ENCODE measurements around the gene RNF10.
A peak's percentile ranks its signal among the peaks of the same experiment; 100 is the strongest.
"Not testable (repeated sequence)": the region's sequence is repeated elsewhere in the genome, so short reads cannot be mapped to it uniquely, and the experiment has no call there.

The RNF10 gene

DNA sequence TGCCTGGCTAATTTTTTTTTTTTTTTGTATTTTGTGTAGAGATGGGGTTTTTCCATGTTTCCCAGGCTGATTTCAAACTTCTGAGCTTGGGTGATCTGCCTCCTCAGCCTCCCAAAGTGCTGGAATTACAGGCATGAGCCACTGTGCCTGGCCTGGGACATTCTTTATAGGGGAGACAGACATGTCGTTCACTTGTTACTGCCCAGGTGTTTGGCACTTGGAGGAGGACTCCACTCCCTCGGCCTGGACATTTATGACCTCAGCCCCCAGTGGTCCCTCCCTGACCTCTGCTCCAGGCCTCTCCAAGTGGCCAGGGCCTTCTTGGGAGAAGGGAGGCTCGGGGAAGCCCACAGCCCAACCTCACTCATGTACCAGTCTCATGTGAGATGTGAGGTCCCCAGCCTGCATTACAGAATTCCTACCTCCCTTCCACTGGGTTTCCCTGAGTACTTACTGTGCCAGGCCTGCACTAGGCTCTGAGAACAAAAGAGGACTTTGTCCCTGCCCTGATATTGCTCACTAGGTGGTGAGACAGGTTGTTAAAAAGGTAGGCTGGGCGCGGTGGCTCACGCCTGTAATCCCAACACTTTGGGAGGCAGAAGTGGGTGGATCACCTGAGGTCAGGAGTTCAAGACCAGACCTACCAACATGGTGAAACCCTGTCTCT is 56.7 kb downstream of the RNF10 start:
- no peak overlapping the region for H3K27ac Mint-ChIP-seq
- peaks cover 0 to 10% of the 10 kb centered on the region in 2 donors for H3K27me3 Mint-ChIP-seq
- H3K4me1 Mint-ChIP-seq (ENCODE audit: low read depth in 2 of 2) = no peaks in the 10 kb centered on the region
- H3K9me3 Mint-ChIP-seq = no peaks in the 10 kb centered on the region
- no peaks in the 10 kb centered on the region for H3K36me3 Mint-ChIP-seq (ENCODE audit: insufficient read depth)
- H3K4me3 Mint-ChIP-seq = no peak overlapping the region
- DNase-seq (no peak), ATAC-seq (replicated peaks) (no peak)

DNA sequence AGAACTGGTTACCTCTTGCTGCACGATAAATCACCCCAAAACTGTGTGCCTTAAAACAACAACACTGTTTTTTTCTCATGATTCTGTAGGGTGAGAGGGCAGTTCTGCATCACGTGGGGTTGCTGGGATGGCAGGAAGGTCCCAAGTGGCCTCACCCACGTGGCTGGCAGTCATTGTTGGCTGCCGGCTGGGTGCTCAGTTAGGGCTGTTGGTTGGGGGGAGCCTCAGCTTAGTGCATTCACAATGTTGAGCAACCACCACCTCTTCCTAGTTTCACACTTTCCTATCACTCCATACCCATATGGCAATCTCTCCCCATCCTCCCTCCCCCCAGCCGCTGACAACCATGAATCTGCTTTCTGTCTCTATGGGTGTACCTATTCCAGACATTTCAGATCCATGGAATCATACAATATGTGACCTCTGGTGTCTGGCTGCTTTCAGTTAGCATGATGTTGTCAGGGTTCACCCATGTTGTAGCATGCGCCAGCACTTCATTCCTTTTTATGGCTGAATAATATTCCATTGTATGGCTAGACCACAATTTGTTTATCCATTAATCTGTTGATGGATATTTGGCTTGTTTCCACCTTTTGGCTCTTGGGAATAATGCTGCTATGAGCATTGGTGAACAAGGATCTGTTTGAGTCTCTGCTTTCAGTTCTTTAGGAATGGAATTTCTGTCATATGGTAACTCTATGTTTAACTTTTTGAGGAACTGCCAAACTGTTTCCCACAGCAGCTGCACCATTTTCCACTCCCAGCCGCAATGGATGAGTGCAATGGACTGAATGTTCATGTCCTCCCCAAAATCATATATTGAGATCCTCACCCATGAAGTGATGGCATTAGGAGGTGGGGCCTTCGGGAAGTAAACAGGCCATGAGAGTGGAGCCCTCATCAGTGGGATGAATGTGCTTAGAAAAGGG is 58.2 kb downstream of the RNF10 start:
- DNase-seq (no peak), ATAC-seq (replicated peaks) (no peak)
- Mint-ChIP-seq H3K27me3 (peaks cover 3 to 17% of the 10 kb centered on the region in 2 donors), H3K9me3 (no peaks in the 10 kb centered on the region), H3K36me3 (ENCODE audit: insufficient read depth) (no peaks in the 10 kb centered on the region), H3K4me1 (ENCODE audit: low read depth in 2 of 2) (no peaks in the 10 kb centered on the region), H3K27ac (no peak overlapping the region), H3K4me3 (no peak overlapping the region)

DNA sequence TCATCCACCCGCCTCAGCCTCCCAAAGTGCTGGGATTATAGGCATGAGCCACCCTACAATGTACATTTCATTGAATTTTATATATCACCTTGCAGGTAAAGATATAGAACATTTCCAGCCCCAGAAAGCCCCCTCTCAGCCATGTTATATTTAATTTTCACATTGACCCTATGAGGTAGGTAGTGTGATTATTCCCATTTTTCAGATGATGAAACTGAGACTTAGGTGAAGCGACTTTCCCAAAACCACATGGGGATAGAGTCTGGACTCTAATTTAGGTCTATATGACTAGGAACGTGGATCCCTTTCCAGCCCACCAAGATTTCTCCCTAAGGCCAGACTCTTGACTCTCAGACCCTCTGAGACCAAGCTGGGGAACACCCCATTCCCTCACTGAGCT is 62.7 kb downstream of the RNF10 start:
- no peak for ATAC-seq (replicated peaks)
- Mint-ChIP-seq H3K9me3 (no peaks in the 10 kb centered on the region), H3K4me3 (no peak overlapping the region)

DNA sequence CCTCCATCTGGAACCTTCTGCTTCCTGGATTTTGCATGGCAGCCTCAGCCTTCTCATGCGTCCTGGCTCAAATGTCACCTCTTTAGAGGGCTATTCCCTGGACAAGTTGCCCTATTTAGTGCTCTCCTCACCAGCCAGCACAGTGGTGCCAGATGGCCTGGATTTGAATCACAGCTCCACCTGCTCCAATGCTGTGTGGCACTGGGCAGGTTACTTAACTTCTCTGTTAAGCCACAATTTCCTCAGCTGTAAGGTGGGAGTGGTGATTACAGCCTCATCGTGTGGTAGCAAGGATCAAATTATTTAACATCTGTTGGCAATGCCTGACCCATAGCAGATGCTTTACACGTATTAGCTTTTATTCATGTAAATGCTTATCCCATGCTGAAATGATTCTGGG is 63.7 kb downstream of the RNF10 start:
- H3K27ac Mint-ChIP-seq = no peak overlapping the region
- no peaks in the 10 kb centered on the region for H3K4me1 Mint-ChIP-seq (ENCODE audit: low read depth in 2 of 2)
- H3K27me3 Mint-ChIP-seq = peaks cover 43 to 58% of the 10 kb centered on the region in 2 donors
- DNase-seq (no peak), ATAC-seq (replicated peaks) (no peak)
- no peaks in the 10 kb centered on the region for H3K36me3 Mint-ChIP-seq (ENCODE audit: insufficient read depth)
- H3K4me3 Mint-ChIP-seq = no peak overlapping the region
- H3K9me3 Mint-ChIP-seq = no peaks in the 10 kb centered on the region

More for the DNA sequence above, 62.7 kb downstream of the RNF10 start:
- DNase-seq = no peak
- Mint-ChIP-seq H3K4me1 (ENCODE audit: low read depth in 2 of 2) (no peaks in the 10 kb centered on the region), H3K27ac (no peak overlapping the region), H3K36me3 (ENCODE audit: insufficient read depth) (no peaks in the 10 kb centered on the region), H3K27me3 (peaks cover 33 to 49% of the 10 kb centered on the region in 2 donors)

DNA sequence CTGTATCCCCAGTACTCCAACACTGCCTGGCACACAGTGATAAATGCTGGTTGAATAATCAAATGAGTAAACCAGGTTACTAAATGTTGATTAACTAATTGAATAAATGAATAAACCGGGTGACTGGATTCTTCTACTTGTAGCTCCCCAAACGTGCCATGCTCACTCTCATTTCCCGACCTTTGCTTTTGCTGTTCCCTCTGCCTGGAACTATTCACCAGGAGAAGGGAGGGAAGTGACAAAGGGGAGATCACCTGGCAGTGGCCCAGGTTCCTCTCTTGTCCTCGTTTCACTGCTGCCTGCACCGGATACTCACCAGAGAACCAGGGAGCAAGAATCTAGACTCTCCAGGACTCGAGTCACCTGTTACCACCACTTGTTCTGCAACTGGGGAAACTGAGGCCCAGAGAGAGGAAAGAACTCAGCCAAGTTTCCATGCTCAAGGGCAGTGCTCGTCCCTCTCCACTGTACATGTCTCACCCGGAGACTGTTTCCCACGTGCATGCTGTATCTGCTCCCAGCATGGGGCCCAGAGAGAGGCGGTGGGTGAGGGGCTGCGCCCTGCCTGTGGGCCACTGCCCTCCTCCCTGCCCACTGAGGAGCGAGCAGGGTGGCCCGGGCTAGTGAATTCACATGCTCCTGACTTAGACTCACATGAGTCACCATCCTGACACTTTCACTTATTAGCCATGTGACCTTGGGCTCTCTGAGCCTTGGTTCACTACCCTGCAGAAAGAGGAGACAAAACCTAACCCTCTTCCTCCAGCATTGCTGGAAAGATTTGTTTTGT is 64.7 kb downstream of the RNF10 start:
- Mint-ChIP-seq H3K27me3 (peaks cover 43 to 60% of the 10 kb centered on the region in 2 donors), H3K4me1 (ENCODE audit: low read depth in 2 of 2) (no peaks in the 10 kb centered on the region), H3K27ac (no peak overlapping the region), H3K36me3 (ENCODE audit: insufficient read depth) (no peaks in the 10 kb centered on the region), H3K9me3 (no peaks in the 10 kb centered on the region), H3K4me3 (no peak overlapping the region)
- ATAC-seq (replicated peaks) = peak; percentile 40
- DNase-seq = no peak

DNA sequence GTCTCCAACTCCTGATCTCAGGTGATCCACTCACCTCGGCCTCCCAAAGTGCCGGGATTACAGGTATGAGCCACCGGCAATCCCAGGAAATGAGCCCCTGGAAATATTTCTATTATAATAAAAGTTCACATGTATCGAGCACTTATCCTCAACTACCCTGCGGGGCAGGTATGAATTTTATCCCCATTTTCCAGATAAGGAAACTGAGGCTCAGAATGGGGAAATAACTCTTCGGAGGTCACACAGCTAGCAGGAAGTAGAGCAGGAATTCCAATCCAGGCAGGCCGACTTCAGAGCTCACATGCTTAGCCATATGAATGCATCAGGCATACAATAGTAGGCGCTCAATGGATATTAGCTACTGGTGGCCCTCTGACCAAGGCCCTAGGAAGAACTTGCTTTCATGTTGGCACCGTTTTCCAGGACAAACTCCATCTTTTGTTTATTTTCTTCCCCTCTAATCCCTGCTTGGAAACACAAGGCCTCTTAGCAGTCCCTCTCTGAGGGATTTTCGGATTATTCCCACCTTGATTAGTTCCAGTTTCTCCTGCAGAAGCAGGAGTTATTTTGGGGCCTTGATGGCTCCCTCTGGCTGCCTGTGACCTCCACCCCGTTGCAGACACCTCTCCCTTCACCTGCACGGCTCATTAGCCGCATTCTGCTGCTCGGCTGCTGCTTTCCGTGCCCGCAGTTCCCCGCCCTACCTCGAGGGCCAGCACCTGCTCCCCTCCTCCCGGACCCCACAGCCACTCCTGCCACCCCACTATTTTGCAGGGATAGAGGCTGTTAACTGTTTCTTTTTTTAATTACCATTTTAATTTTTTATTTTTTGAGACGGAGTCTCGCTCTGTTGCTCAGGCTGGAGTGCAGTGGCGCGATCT is 65.8 kb downstream of the RNF10 start:
- Mint-ChIP-seq H3K9me3 (no peaks in the 10 kb centered on the region), H3K27ac (no peak overlapping the region)
- DNase-seq = no peak

DNA sequence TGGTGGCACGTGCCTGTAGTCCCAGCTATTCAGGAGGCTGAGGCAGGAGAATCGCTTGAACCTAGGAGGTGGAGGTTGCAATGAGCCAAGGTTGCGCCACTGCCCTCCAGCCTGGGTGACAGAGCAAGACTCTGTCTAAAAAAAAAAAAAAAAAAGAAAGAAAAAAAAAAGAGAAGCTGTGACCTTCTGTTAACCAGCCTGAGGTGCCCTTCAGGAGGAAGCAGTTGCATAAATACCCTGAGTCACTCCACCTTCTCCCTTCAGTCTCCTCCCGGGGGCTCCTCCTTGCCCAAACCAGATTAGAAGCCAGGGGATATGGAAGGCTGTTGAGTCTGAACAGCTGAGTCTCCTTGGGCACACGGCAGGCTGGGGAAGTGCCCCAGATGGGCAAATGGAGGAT is 68.3 kb downstream of the RNF10 start:
- not testable (repeated sequence) for H3K36me3 Mint-ChIP-seq (ENCODE audit: insufficient read depth); DNase-seq

More for the DNA sequence above, 65.8 kb downstream of the RNF10 start:
- H3K4me3 Mint-ChIP-seq = no peak overlapping the region
- no peaks in the 10 kb centered on the region for H3K4me1 Mint-ChIP-seq (ENCODE audit: low read depth in 2 of 2)
- no peak for ATAC-seq (replicated peaks)
- H3K27me3 Mint-ChIP-seq = peaks cover 43 to 60% of the 10 kb centered on the region in 2 donors
- H3K36me3 Mint-ChIP-seq (ENCODE audit: insufficient read depth) = no peaks in the 10 kb centered on the region

DNA sequence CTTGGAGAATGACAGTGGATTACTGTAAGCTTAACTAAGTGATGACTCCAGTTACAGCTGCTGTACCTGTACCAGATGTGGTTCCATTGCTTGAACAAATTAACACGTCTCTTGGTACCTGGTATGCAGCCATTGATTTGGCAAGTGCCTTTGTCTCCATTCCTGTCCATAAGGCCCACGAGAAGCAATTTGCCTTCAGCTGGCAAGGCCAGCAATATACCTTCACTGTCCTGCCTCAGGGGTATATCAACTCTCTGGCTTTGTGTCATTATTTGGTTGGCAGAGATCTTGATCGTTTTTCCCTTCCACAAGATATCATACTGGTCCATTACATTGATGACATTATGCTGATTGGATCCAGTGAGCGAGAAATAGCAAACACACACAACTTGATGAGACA is 76.4 kb downstream of the RNF10 start:
- no peaks in the 10 kb centered on the region for H3K36me3 Mint-ChIP-seq (ENCODE audit: insufficient read depth)
- no peak overlapping the region for H3K27ac Mint-ChIP-seq
- ATAC-seq (replicated peaks) (no peak), DNase-seq (no peak)
- no peaks in the 10 kb centered on the region for H3K9me3 Mint-ChIP-seq
- H3K27me3 Mint-ChIP-seq = peaks cover 16 to 39% of the 10 kb centered on the region in 2 donors
- no peak overlapping the region for H3K4me3 Mint-ChIP-seq
- H3K4me1 Mint-ChIP-seq (ENCODE audit: low read depth in 2 of 2) = no peaks in the 10 kb centered on the region

More for the DNA sequence above, 68.3 kb downstream of the RNF10 start:
- H3K9me3 Mint-ChIP-seq; H3K4me3 Mint-ChIP-seq; H3K27ac Mint-ChIP-seq; H3K4me1 Mint-ChIP-seq (ENCODE audit: low read depth in 2 of 2); ATAC-seq (replicated peaks): not testable (repeated sequence)
- peaks cover 39 to 52% of the 10 kb centered on the region in 2 donors for H3K27me3 Mint-ChIP-seq

DNA sequence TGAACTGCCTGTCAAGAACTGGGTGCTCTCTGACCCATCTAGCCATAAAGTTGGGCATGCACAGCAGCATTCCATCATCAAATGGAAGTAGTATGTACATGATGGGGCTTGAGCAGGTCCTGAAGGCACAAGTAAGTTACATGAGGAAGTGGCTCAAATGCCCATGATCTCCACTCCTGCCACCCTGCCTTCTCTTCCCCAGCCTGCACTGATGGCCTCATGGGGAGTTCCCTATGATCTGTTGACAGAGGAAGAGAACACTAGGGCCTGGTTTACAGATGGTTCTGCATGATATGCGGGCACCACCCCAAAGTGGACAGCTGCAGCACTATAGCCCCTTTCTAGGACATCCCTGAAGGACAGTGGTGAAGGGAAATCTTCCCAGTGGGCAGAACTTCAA is 77.4 kb downstream of the RNF10 start:
- not testable (repeated sequence) for ATAC-seq (replicated peaks); H3K27ac Mint-ChIP-seq; H3K4me1 Mint-ChIP-seq (ENCODE audit: low read depth in 2 of 2); DNase-seq; H3K9me3 Mint-ChIP-seq; H3K4me3 Mint-ChIP-seq; H3K36me3 Mint-ChIP-seq (ENCODE audit: insufficient read depth)
- peaks cover 16 to 36% of the 10 kb centered on the region in 2 donors for H3K27me3 Mint-ChIP-seq

DNA sequence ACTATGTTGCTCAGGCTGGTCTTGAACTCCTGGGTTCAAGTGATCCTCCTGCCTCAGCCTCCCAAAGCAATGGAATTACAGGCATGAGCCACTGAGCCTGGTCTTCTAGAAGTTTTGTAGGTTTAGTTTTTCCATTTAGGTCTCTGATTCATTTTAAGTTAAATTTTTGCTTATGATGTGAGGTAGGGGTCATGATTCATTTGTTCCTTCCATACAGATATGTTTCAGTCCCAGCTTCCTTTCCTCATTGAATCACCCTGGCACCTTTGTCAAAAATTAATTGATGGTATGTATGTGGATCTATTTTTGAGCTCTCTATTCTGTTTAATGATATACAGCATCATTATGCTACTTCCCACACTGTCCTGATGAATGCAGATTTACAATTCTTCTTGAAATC is 80.7 kb downstream of the RNF10 start:
- DNase-seq (no peak), ATAC-seq (replicated peaks) (no peak)
- H3K27ac Mint-ChIP-seq = no peak overlapping the region
- H3K36me3 Mint-ChIP-seq (ENCODE audit: insufficient read depth) = no peaks in the 10 kb centered on the region
- H3K27me3 Mint-ChIP-seq = peaks cover 29 to 48% of the 10 kb centered on the region in 2 donors
- H3K4me3 Mint-ChIP-seq = no peak overlapping the region
- H3K4me1 Mint-ChIP-seq (ENCODE audit: low read depth in 2 of 2) = no peaks in the 10 kb centered on the region
- H3K9me3 Mint-ChIP-seq = no peaks in the 10 kb centered on the region

DNA sequence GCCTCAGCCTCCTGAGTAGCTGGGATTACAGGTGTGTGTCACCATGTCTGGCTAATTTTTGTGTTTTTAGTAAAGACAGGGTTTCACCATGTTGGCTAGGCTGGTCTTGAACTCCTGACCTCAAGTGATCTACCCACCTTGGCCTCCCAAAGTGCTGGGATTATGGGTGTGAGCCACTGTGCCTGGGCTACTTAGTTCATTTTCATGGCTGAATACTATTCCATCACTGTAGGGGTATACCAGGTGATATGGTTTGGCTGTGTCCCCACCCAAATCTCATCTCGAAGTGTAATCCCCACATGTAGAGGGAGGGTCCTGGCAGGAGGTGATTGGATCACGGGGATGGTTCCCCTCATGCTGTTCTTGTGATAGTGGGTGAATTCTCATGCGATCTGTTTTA is 83.0 kb downstream of the RNF10 start:
- not testable (repeated sequence) for DNase-seq; H3K27ac Mint-ChIP-seq; H3K36me3 Mint-ChIP-seq (ENCODE audit: insufficient read depth)

DNA sequence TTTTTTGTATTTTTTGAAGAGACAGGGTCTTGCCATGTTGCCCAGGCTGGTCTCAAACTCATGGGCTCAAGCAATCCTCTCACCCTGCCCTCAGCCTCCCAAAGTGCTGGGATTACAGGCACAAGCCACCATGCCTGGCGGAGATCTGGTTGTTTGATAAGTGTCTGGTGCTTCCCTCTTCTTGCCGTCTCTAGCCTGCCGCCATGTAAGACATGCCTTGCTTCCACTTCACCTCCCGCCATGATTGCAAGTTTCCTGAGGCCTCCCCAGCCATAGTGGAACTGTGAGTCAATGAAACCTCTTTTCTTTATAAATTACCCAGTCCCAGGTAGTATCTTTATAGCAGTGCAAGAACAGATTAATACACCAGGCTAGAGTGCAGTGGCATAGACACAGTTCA is 83.6 kb downstream of the RNF10 start:
- H3K4me1 Mint-ChIP-seq (ENCODE audit: low read depth in 2 of 2); H3K4me3 Mint-ChIP-seq: not testable (repeated sequence)

More for the DNA sequence above, 83.0 kb downstream of the RNF10 start:
- not testable (repeated sequence) for H3K4me1 Mint-ChIP-seq (ENCODE audit: low read depth in 2 of 2); H3K4me3 Mint-ChIP-seq; ATAC-seq (replicated peaks); H3K9me3 Mint-ChIP-seq
- H3K27me3 Mint-ChIP-seq = peaks cover 43 to 57% of the 10 kb centered on the region in 2 donors

More for the DNA sequence above, 83.6 kb downstream of the RNF10 start:
- not testable (repeated sequence) for ATAC-seq (replicated peaks); H3K9me3 Mint-ChIP-seq; H3K27ac Mint-ChIP-seq; DNase-seq; H3K36me3 Mint-ChIP-seq (ENCODE audit: insufficient read depth)
- H3K27me3 Mint-ChIP-seq = peaks cover 45 to 57% of the 10 kb centered on the region in 2 donors
